HCT116 (cell line): ENCODE data around the gene RFLNA. TPM values are rescaled to one million over a fixed set of nuclear protein-coding genes. Genes with fewer than 3 reads are reported as not detected.

Experiments
- ATAC-seq: fragments of 200-7000 bp; cut with Tn5 transposase; 2 replicates; pipeline ENCODE4 v1.9.1; 2020; ENCODE audit warnings: mild to moderate bottlenecking, moderate library complexity
- BruUV-seq: library from RNA; stranded (reverse); fragments of 400-500 nt; replicated peaks from 2 replicates; lab custom pipeline; 2021; lab: Mats Ljungman, UMichigan
- CTCF ChIA-PET: fragments of 300-600 bp; sonication (Branson Sonifier 250); formaldehyde crosslinking; loops from one replicate; lab custom pipeline; 2021; ENCODE audit warnings: antibody characterized with exemption; lab: Charles Lee
- POLR2A ChIA-PET: fragments of 300-600, 350-600 bp; sonication (Branson Sonifier 250); formaldehyde crosslinking; loops from one replicate; lab custom pipeline; 2021; ENCODE audit warnings: antibody characterized with exemption; lab: Charles Lee
- RAD21 ChIA-PET, 2 experiments: fragments of 300-600 bp; sonication (Branson Sonifier 250); formaldehyde crosslinking; loops; one replicate each; lab custom pipeline; 2023; ENCODE audit warnings: low total read pairs in 2 of 2; ENCODE audit not compliant: uncharacterized antibody in 2 of 2, unreplicated experiment in 2 of 2, low non-redundant PET in 1 of 2; lab: Charles Lee
- DNase-seq: peaks from one replicate; pipeline ENCODE4 v3.0.0-alpha.2; 2010; ENCODE audit warnings: low read depth, low spot score
- H2AFZ ChIP-seq: fragments of 200-600 bp; shearing (Covaris generic), sonication (generic); 2 replicates; pipeline ENCODE4 v1.6.1; 2017; ENCODE audit warnings: low read depth, mixed run types, mixed read lengths, antibody characterized with exemption, low read length; ENCODE audit not compliant: poor library complexity, severe bottlenecking
- H3K27ac ChIP-seq: 2 replicates; pipeline ENCODE4 v1.5.1; 2012; ENCODE audit warnings: low read depth, low read length
- H3K27me3 ChIP-seq: fragments of 200-600 bp; sonication (generic); 2 replicates; pipeline ENCODE4 v1.6.1; 2016; ENCODE audit warnings: mixed run types, low read length, mixed read lengths; ENCODE audit not compliant: insufficient read depth
- H3K36me3 ChIP-seq, 2 experiments: fragments of 200-500 bp in 1 of 2; fragments of 200-600 bp in 1 of 2; sonication (Bioruptor generic) in 1 of 2; sonication (generic) in 1 of 2; 2 replicates each; pipeline versions ENCODE4 v1.5.1 to v1.6.1; 2014 to 2016; ENCODE audit warnings: low read length in 2 of 2, inconsistent platforms in 1 of 2, mixed read lengths in 1 of 2, mixed run types in 1 of 2; ENCODE audit not compliant: insufficient read depth in 2 of 2, control insufficient read depth in 1 of 2
- H3K4me1 ChIP-seq, 2 experiments: fragments of 200-600 bp in 1 of 2; sonication (generic) in 1 of 2; 2 replicates each; pipeline versions ENCODE4 v1.5.1 to v1.6.1; 2012 to 2017; ENCODE audit warnings: low read length in 2 of 2, inconsistent platforms in 1 of 2, mild to moderate bottlenecking in 1 of 2, mixed read lengths in 1 of 2, mixed run types in 1 of 2, moderate library complexity in 1 of 2; ENCODE audit not compliant: insufficient read depth in 2 of 2, control insufficient read depth in 1 of 2
- H3K4me2 ChIP-seq: fragments of 200-600 bp; sonication (generic); 2 replicates; pipeline ENCODE4 v1.6.1; 2017; ENCODE audit warnings: mixed run types, low read length, mixed read lengths
- H3K4me3 ChIP-seq, 2 experiments: fragments of 200-600 bp in 1 of 2; sonication (generic) in 1 of 2; replicated peaks in 1 of 2; 2 replicates each; pipeline ENCODE4 v1.5.1; 2011 to 2016; ENCODE audit warnings: low read length in 2 of 2, control low read depth in 1 of 2, low read depth in 1 of 2, mild to moderate bottlenecking in 1 of 2, mixed read lengths in 1 of 2, mixed run types in 1 of 2
- H3K79me2 ChIP-seq: fragments of 200-600 bp; sonication (generic); 2 replicates; pipeline ENCODE4 v1.6.1; 2017; ENCODE audit warnings: mild to moderate bottlenecking, mixed run types, low read length, moderate library complexity, mixed read lengths; ENCODE audit not compliant: insufficient read depth
- H3K9ac ChIP-seq: fragments of 200-600 bp; sonication (generic); 2 replicates; pipeline ENCODE4 v1.6.1; 2016; ENCODE audit warnings: low read length, mixed read lengths
- H3K9me2 ChIP-seq: fragments of 200-600 bp; sonication (generic), shearing (Covaris generic); 2 replicates; pipeline ENCODE4 v1.6.1; 2017; ENCODE audit warnings: mixed run types, mild to moderate bottlenecking, moderate library complexity; ENCODE audit not compliant: insufficient read depth
- H3K9me3 ChIP-seq, 2 experiments: fragments of 200-500 bp in 1 of 2; fragments of 200-600 bp in 1 of 2; sonication (Bioruptor generic) in 1 of 2; sonication (generic) in 1 of 2; 2 replicates each; pipeline ENCODE4 v1.6.1; 2014 to 2017; ENCODE audit warnings: low read length in 2 of 2, mixed read lengths in 2 of 2, inconsistent platforms in 1 of 2, low read depth in 1 of 2, mild to moderate bottlenecking in 1 of 2, mixed run types in 1 of 2, moderate library complexity in 1 of 2; ENCODE audit not compliant: control insufficient read depth in 1 of 2, insufficient read depth in 1 of 2
- H4K20me1 ChIP-seq: fragments of 200-600 bp; sonication (generic), shearing (Covaris generic); 2 replicates; pipeline ENCODE4 v1.6.1; 2017; ENCODE audit warnings: mixed run types, mild to moderate bottlenecking, moderate library complexity; ENCODE audit not compliant: insufficient read depth
- CBX3 ChIP-seq: IDR thresholded peaks from 2 replicates; pipeline ENCODE4 v1.6.1; 2012; ENCODE audit warnings: low read depth
- CEBPB ChIP-seq: IDR thresholded peaks from 2 replicates; pipeline ENCODE4 v1.6.1; 2012; ENCODE audit warnings: low read depth
- ELF1 ChIP-seq: IDR thresholded peaks from 2 replicates; pipeline ENCODE4 v1.6.1; 2012; ENCODE audit warnings: low read depth, borderline replicate concordance
- EZH2 ChIP-seq: fragments of 200-600 bp; sonication (generic); IDR thresholded peaks from 2 replicates; pipeline ENCODE4 v1.6.1; 2017; ENCODE audit warnings: antibody characterized with exemption, mixed run types
- EZH2phosphoT487 ChIP-seq: fragments of 200-600 bp; IDR thresholded peaks from 2 replicates; pipeline ENCODE4 v1.6.1; 2018; ENCODE audit warnings: antibody characterized with exemption, borderline replicate concordance
- FOSL1 ChIP-seq: IDR thresholded peaks from 2 replicates; pipeline ENCODE4 v1.6.1; 2012; ENCODE audit warnings: low read depth
- JUND ChIP-seq: IDR thresholded peaks from 2 replicates; pipeline ENCODE4 v1.6.1; 2012
- POLR2A ChIP-seq: IDR thresholded peaks from 2 replicates; pipeline ENCODE4 v1.7.0; 2011; ENCODE audit warnings: borderline replicate concordance; ENCODE audit not compliant: insufficient read depth, insufficient read length; ENCODE audit errors: extremely low read depth
- POLR2AphosphoS5 ChIP-seq: IDR thresholded peaks from 2 replicates; pipeline ENCODE4 v1.6.1; 2011; ENCODE audit warnings: mild to moderate bottlenecking, low read depth, low read length, moderate library complexity
- RAD21 ChIP-seq: IDR thresholded peaks from 2 replicates; pipeline ENCODE4 v1.6.1; 2012; ENCODE audit warnings: low read depth, mild to moderate bottlenecking
- SIN3A ChIP-seq: IDR thresholded peaks from 2 replicates; pipeline ENCODE4 v1.6.1; 2012; ENCODE audit warnings: low read depth
- SRF ChIP-seq: IDR thresholded peaks from 2 replicates; pipeline ENCODE4 v1.6.1; 2012; ENCODE audit warnings: low read depth
- TCF7L2 ChIP-seq: IDR thresholded peaks from 2 replicates; pipeline ENCODE4 v1.7.0; 2011; ENCODE audit warnings: borderline replicate concordance, inconsistent platforms; ENCODE audit not compliant: insufficient read depth, insufficient read length; ENCODE audit errors: extremely low read depth
- YY1 ChIP-seq: IDR thresholded peaks from 2 replicates; pipeline ENCODE4 v1.6.1; 2011; ENCODE audit warnings: low read length, low read depth, moderate library complexity, mild to moderate bottlenecking; ENCODE audit not compliant: insufficient replicate concordance; ENCODE audit errors: extremely low read depth
- ZFX ChIP-seq: fragments of 450-650 bp; IDR thresholded peaks from 2 replicates; pipeline ENCODE4 v1.6.1; 2017
- intact Hi-C: fragments of 100-400 bp; cut with micrococcal nuclease; formaldehyde crosslinking; loops from 2 replicates; pipeline ENCODE4 v1.10.0; 2022
- total RNA-seq: library from RNA; stranded (reverse); gene quantifications from one replicate; pipeline ENCODE4 v1.2.1, GENCODE V29; 2021; ENCODE audit not compliant: unreplicated experiment
- TF ChIP-seq, protein P1 (sequence below): IDR thresholded peaks from 2 replicates; pipeline ENCODE4 v1.6.1; 2012
- TF ChIP-seq, protein P2 (sequence below): IDR thresholded peaks from 2 replicates; pipeline ENCODE4 v1.6.1; 2012; ENCODE audit warnings: low read depth
- TF ChIP-seq, protein P3 (sequence below), 3 experiments: fragments of 200-600 bp in 1 of 3; sonication (generic) in 1 of 3; IDR thresholded peaks in 2 of 3; conservative IDR thresholded peaks in 1 of 3; 2 replicates each; pipeline ENCODE4 v1.5.1; 2012 to 2017; ENCODE audit warnings: low read depth in 2 of 3, low read length in 2 of 3, antibody characterized with exemption in 1 of 3, borderline replicate concordance in 1 of 3, control low read depth in 1 of 3, mild to moderate bottlenecking in 1 of 3, mixed read lengths in 1 of 3, mixed run types in 1 of 3, moderate library complexity in 1 of 3; ENCODE audit not compliant: insufficient read depth in 1 of 3

RFLNA gene
- total RNA-seq, 1 experiment from 2014 or later, result not detected

DNA sequence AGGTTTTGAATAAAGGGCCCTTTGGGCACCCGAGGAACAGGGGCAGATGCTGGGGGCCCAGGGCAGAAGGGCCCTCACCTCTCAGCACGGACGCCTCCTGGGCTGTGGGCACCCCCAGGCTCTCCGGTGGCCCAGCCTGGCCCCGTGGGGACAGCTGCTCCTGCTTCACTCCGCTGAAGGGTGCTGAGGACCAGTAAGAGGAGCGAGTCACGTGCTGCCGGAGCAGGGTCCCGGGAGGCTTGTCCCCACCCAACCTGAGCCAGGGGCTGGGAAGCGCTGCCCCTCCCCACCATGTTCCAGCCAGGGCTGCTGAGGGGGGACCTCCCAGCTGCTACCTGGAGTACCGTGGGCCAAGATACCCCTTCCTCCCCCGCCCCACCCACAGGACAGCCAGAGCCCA lies 59.5 kb downstream of the RFLNA start:
- CTCF ChIA-PET, result no interaction called here
- DNase-seq, result no peak
- no TSS peak for BruUV-seq
- Histone ChIP-seq H3K4me2 (no peak overlapping the region), H3K9ac (no peak overlapping the region)
- TF ChIP-seq YY1, result no peak
- TF ChIP-seq SRF, result no peak
- no peak for TF ChIP-seq TCF7L2
- no peak for TF ChIP-seq POLR2AphosphoS5
- no peak for TF ChIP-seq RAD21
- TF ChIP-seq SIN3A, result no peak
- TF ChIP-seq, protein P1, sequence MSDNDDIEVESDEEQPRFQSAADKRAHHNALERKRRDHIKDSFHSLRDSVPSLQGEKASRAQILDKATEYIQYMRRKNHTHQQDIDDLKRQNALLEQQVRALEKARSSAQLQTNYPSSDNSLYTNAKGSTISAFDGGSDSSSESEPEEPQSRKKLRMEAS, result no peak
- TF ChIP-seq FOSL1, result no peak
- TF ChIP-seq EZH2, result no peak
- TF ChIP-seq, protein P2, sequence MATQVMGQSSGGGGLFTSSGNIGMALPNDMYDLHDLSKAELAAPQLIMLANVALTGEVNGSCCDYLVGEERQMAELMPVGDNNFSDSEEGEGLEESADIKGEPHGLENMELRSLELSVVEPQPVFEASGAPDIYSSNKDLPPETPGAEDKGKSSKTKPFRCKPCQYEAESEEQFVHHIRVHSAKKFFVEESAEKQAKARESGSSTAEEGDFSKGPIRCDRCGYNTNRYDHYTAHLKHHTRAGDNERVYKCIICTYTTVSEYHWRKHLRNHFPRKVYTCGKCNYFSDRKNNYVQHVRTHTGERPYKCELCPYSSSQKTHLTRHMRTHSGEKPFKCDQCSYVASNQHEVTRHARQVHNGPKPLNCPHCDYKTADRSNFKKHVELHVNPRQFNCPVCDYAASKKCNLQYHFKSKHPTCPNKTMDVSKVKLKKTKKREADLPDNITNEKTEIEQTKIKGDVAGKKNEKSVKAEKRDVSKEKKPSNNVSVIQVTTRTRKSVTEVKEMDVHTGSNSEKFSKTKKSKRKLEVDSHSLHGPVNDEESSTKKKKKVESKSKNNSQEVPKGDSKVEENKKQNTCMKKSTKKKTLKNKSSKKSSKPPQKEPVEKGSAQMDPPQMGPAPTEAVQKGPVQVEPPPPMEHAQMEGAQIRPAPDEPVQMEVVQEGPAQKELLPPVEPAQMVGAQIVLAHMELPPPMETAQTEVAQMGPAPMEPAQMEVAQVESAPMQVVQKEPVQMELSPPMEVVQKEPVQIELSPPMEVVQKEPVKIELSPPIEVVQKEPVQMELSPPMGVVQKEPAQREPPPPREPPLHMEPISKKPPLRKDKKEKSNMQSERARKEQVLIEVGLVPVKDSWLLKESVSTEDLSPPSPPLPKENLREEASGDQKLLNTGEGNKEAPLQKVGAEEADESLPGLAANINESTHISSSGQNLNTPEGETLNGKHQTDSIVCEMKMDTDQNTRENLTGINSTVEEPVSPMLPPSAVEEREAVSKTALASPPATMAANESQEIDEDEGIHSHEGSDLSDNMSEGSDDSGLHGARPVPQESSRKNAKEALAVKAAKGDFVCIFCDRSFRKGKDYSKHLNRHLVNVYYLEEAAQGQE, result no peak
- TF ChIP-seq ZFX, result no peak
- no peak for TF ChIP-seq POLR2A
- no peak for TF ChIP-seq CBX3
- TF ChIP-seq CEBPB, result no peak
- TF ChIP-seq, protein P3, sequence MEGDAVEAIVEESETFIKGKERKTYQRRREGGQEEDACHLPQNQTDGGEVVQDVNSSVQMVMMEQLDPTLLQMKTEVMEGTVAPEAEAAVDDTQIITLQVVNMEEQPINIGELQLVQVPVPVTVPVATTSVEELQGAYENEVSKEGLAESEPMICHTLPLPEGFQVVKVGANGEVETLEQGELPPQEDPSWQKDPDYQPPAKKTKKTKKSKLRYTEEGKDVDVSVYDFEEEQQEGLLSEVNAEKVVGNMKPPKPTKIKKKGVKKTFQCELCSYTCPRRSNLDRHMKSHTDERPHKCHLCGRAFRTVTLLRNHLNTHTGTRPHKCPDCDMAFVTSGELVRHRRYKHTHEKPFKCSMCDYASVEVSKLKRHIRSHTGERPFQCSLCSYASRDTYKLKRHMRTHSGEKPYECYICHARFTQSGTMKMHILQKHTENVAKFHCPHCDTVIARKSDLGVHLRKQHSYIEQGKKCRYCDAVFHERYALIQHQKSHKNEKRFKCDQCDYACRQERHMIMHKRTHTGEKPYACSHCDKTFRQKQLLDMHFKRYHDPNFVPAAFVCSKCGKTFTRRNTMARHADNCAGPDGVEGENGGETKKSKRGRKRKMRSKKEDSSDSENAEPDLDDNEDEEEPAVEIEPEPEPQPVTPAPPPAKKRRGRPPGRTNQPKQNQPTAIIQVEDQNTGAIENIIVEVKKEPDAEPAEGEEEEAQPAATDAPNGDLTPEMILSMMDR (IDR thresholded peaks at IDR 0.05 in 2 of 3, conservative IDR thresholded peaks at IDR 0.05 in 1 of 3; ENCODE audit: borderline replicate concordance in 1 of 3, insufficient read depth in 1 of 3, low read depth in 2 of 3, low read length in 2 of 3), result no peak
- TF ChIP-seq JUND, result no peak
- no peak for TF ChIP-seq EZH2phosphoT487
- TF ChIP-seq ELF1, result no peak
- TF ChIP-seq, all 23 proteins: peak for 0
- Histone ChIP-seq H2AFZ (no peak overlapping the region), H3K9me3 (no peaks in the 10 kb centered on the region), H3K27ac (no peak overlapping the region), H3K79me2 (no peaks in the 10 kb centered on the region), H3K9me2 (no peaks in the 10 kb centered on the region), H4K20me1 (no peaks in the 10 kb centered on the region), H3K27me3 (no peaks in the 10 kb centered on the region), H3K4me3 (no peak overlapping the region), H3K4me1 (no peaks in the 10 kb centered on the region), H3K36me3 (peaks cover 5 to 23% of the 10 kb centered on the region in 2 experiments; a peak in 3 of 4 replicates)
- ChIA-PET POLR2A (no interaction called here), RAD21 (no interaction called here)
- no peak for ATAC-seq
- intact Hi-C loops, result no loop called here
